Fibroblast of gingiva (primary cell): ENCODE data around the gene TWF2.

Experiments
- DNase-seq: peaks from one replicate; pipeline ENCODE4 v3.0.0-alpha.2; 2011; ENCODE audit warnings: low read depth

The TWF2 gene

DNA sequence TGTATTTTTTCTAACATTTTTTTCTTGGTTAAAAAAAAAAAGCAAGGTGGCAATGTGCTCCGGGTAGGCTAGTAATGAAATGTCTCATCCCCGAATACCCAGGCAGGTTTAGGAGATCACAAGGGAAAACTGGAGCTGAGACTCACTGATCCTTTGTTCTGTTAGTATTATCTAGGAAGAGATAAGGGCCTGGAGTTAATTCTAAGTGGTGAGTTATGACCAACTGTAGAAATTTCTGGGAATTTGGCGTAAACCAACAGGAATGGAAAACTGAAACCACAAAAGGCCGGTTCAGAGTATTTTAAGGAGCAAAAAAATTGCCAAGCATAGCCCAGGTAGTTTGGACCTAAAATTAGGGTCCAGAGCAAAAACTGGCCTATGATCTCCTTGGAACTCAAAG is 19.0 kb upstream of the TWF2 start:
- DNase-seq: no peak

DNA sequence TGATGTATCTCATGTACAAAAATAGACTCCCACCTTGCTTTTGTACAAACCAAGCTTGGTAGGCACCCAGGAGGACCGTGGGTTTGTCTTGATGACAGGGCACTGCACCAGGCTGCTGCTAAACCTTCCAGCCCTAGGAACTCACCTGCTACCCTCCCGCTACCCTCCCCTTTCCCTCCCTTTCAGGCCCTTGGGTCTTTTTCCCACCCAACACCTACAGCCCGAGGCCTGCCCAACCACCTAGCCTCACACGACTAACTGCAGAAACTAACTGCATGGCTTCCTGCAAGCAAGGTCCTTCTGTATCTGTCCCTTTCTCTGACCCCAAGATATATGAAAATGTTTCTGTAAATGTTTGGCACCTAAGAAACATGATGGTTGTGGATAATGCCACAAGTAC is 17.7 kb upstream of the TWF2 start:
- DNase-seq: no peak

DNA sequence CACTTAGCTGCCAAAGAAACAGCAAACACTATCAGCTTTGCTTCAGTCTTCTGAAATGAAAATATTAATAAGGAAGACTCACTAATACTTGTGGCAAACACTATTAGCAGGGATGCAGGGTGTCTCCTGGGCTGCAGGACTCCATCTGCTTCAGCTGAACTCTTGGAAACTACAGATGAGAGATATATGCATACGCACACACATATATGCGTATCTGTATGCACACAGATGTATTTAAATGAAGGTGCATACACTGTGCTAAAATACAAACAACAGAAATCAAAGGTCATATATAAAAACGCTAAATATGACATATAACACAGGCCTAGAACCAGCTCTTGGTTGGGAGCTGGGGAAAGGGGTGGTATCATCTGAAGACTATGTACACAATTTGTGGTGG is 17.2 kb upstream of the TWF2 start:
- DNase-seq: no peak

DNA sequence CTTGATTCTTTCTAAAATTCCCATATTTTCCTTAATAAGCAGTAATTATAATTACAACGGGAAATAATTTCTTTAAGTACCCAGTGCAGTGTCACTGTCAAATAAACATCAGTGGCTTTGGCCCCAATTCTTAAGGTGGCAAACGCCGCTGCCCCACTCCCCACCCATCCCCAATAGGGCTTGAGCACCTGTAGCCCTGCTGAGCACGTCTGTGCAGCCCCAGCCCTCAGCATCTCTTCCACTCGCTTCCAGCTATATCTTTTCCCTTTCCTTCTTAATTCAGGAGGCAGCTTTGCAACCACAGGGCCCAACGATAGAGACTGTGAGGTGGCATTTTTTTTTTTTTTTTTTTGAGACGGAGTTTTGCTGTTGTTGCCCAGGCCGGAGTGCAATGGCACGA is 15.7 kb upstream of the TWF2 start:
- DNase-seq: no peak

DNA sequence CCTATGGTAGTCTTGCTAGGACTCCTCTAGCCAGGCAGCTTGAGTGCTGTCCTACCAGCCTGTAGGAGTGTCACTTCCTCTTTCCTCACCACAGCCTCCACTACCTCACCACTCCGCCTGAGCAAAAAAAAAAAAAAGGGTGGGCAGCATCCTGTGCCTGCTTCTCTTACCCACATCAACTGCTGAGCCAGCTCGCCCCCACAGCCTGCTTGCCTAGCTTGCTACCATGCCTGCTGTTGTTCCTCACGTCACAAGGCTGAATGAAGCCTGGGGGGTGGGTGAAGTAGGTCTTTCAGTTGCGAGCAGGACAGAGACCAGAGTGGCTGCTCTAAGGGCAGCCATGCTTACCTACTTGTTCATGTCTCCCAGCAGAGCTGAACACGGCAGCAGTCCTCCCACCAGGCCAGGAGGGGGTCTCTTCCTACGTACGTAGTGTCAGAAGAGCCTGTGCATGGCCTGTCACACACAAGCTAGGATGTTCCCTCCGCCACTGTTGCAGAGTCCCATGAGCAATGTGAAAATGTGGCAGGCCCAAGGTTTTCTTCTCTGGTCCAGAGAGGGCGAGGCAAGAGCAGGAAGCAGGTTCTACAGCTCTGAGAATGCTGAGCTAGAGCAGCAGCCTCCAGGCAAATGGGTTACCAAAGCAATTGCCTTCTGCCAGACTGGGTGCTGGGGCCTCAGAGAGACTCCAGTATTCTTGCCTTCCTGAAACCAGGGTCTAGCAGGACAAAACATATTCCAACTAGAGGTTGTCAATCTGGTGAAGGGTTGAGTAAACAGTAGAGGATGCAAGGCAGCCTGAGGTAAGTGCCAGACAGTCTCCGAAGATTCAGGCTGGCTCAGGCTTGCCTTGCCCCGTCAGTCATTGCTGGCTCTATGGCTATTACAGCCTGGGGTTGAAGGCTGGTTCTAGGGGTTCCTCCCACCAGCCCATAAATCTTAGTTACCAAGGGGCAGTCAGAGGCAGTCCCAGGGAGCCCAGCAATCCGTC is 14.7 kb upstream of the TWF2 start:
- DNase-seq: no peak

DNA sequence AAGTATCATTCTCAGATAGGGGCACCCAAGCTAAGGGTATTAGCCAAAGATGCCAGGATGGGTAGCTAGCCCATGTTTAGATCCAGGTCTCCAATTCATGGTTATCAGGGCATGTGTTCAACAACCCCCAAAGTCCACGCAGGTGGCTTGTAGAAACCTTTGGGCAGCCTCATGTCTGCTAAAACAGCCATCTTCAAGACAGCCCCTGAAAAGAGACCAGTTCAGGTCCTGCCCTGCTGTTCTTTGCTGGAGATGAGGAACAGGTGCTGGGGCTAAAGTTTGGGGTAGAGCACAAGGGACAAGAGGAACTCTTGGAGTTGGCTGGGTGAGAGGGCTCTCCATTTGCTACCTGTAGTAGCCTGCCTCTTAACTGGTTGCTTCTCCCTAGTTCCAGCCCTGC is 11.2 kb upstream of the TWF2 start:
- no peak for DNase-seq

DNA sequence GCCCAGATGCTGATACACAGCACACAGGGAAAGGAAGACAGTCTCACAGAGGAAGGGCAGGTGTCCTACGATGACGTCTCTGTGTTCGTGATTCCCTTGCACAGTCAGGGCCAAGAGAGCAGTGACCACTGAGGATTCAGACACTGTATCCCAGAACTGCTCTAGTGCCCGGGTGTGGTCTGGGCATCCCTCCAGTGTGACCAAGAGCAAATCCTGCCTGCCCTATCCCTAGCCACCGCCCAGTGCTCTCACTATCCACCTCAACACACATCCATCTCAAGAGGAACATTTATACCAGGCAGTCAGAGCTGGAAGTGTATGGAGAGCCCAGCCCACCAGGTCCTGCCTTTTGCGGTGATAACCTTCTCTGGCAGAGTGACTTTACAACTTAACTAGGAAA is 10.7 kb upstream of the TWF2 start:
- no peak for DNase-seq

DNA sequence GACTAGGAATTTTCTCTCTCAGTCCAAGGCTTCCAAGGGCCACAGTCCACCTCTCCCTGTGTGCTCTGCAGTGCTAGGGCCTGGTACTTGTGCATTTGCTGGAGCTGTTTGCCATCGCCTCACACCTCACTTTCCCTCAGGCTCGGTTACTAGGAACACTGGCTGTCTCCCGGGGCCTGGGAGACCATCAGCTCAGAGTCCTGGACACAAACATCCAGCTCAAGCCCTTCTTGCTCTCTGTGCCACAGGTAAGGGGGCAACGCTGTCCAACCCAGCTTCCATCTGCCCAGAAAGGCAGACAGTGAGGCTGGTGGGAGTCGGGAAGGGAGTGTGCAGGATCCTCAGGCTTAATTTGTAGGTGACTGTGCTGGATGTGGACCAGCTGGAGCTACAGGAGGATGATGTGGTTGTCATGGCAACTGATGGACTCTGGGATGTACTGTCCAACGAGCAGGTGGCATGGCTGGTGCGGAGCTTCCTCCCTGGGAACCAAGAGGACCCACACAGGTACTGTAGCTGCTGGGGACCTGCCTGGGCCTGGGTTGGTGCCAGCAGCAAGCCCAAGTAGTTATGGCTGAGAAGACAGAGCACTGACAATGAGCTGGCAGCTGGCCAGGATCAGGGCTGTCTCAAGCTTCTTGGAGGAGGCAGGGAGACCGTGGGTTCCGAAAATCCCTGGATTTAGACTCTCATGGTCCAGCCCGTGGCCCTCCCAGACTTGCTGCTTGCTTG is 10.0 kb upstream of the TWF2 start:
- DNase-seq: no peak

DNA sequence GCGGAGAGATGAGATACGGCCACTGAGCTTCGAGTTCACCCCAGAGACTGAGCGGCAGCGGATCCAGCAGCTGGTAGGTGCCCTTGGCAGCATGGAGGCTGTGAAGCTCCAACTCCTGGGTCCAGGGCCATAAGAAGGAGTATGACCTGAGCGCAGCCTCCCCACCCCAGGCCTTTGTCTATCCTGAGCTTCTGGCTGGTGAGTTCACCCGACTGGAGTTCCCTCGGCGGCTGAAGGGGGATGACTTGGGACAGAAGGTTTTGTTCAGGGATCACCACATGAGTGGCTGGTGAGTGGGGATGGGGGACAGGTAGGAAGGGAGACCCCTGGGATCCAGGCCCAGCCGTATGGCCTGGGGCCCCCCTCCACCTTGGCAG is 9.2 kb upstream of the TWF2 start:
- DNase-seq: no peak

DNA sequence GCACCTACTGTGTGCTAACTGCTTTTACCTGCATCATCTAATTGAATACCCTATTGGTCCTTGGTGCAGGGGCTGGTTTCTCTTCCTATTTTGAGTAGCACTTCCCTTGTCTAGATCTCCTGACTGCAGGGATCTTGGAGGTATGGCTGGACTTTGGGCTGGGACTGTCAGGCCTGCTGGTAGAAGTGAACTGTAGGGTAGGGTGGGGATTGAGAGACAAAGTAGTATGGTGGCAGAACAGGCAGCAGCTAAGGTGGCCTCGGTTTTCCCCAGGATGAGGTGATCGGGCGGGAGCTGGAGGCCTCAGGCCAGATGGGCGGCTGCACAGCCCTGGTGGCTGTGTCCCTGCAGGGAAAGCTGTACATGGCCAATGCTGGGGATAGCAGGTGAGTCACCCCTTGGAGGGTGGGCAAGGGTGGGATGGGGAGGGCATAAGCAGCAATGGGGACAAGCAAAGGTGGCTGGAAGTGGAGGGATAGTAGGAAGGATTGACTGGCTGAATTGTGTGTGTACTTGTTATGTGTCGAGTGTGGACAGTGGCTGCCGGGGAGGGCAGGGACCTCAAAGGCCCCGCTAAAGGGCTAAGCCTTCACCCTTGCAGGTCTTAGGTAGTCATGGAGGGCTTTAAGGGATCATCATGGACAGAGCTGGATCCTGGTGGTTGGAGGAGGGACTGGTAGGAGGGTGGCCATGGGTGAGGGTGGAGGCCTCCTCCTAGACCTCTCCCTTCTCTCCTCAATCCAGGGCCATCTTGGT is 8.6 kb upstream of the TWF2 start:
- no peak for DNase-seq

DNA sequence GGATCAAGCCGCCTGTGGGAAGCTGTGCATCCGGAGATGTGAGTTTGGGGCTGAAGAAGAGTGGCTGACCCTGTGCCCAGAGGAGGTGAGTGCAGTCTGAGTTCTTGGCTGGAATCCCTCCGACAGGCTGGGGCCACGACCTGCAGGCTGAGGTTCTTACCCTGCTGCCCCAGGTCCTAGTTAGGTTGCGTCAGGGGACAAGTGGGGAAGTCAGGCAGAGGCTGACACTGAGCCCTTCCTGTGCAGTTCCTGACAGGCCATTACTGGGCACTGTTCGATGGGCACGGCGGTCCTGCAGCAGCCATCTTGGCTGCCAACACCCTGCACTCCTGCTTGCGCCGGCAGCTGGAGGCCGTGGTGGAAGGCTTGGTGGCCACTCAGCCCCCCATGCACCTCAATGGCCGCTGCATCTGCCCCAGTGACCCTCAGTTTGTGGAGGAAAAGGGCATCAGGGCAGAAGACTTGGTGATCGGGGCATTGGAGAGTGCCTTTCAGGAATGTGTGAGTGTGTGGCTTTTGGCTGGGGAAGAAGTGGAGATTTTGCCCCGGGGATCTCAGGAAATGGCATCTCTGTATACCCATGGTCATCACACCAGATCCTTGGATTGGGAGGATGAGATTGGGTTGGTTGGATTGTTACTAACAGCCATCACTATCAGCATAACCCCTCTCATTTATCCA is 7.9 kb upstream of the TWF2 start:
- no peak for DNase-seq

DNA sequence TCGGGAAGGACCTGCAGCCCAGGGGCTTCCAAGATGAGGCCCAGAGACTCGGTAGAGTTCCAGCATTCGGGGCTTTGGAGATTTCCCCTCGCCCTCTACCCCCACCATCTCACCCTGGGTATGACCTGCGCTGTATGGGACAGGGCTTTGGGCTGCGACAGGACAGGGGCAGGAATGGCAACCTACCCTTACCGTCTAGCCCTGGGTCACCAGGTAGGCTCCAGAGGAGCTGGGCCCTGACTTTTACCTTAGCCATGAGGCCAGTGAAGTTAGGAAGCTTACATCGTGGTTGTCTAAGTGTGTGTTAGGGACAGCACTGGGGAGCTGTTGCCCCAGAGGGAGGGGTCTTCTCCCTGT is 7.3 kb upstream of the TWF2 start:
- DNase-seq: no peak

DNA sequence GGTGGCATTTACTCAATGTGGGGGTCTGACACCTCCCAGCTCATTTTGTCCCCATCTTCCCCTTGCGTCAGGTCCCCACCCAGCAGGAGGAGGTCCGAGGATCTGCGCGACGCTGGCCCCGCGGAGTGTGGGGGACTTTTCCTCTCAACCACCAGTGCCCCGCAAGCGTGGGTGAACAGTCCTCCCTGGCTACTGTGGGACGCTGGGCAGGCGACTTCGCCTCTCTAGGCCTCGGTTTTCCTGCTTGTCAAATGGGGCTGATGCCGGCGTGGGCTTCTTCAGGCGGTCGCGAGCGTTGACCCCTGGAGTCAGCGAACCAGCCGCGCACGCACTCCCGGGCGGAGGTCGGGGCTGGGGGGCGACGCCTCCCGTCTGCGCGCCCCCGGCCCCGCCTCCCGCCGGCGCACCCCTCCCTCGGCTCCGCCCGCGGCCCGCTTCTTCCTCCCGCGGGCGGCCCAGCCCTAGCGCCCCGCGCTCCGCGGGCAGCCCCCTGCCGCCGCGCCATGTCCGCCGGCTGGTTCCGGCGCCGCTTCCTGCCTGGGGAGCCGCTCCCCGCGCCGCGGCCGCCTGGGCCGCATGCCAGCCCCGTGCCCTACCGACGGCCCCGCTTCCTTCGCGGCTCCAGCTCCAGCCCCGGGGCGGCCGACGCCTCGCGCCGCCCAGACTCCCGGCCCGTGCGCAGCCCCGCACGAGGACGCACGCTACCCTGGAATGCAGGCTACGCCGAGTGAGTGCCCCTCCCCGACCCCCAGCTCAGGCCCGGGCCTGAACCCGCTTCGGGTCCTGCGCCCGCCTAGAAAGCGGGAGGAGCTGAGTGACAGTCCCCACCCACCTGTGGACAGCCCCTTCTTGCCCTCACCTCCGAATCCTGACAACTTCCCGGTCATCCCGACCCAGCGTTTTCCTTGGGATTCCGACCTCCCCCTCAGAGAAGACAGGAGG is 6.6 kb upstream of the TWF2 start, which contains the start of gene PPM1M:
Gene PPM1M, plus strand, starts transcription at position 438 of the 942 bp plus-strand sequence. Its CDS starts 66 bp downstream, at position 504.
- DNase-seq: peak; percentile 40

DNA sequence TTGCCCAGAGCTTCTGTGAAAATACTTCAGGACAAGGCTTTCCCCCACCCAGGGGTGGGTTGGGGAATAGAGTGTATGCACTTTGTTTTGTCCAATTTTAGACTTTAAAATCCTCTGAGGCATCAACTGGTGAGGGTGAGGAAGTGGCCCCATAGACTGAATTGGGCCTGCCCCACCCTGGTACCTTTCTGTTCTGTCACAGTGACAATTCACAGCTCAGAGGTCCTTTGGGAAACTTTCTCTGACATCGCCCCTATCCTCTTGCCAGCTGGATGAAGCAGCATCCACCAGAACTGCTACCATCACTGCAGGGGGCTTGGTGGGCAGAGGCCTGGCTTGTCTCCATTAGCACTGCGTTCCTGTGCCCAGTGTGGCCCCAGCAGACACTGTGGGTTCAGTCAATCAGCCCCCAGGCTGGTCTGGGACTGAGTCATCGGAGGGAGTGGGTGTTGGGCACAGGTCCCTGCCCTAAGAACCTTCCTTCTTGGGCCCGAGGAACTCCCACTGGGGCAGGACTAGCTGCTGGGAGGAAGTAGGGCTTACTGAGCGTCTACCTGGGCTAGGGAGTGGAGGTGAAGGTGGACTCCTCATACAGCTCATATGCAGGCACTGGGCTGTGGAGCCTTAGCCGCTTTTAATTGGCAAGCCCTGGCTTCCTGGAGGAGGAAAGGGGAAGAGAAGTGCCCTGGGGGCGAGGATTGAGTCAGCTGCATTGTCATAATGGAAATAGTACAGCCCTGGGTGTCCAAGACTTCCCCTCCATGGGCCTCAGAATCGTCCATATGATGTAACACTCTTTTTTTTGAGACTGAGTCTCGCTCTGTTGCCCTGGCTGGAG is 5.1 kb upstream of the TWF2 start:
- peak; percentile 36 for DNase-seq

DNA sequence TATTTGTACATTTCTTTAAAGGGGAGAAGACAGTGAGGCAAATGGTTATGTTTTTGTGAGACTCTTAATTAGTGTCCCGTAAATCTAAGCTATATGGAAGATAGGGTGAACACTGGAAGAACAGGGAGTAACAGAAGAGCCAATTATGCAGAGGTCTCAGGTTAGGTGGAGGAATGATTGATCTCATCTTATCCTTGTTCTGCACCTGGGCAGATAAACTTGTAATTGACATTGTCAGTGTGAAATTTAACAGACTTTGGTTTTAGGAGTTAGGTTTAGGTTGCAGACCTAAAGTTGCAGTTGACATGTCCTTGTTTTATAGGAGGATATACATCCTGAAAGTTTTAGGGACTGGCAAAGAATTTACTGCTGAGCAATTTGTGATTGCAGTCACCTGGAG is 3.1 kb upstream of the TWF2 start:
- DNase-seq: no peak

DNA sequence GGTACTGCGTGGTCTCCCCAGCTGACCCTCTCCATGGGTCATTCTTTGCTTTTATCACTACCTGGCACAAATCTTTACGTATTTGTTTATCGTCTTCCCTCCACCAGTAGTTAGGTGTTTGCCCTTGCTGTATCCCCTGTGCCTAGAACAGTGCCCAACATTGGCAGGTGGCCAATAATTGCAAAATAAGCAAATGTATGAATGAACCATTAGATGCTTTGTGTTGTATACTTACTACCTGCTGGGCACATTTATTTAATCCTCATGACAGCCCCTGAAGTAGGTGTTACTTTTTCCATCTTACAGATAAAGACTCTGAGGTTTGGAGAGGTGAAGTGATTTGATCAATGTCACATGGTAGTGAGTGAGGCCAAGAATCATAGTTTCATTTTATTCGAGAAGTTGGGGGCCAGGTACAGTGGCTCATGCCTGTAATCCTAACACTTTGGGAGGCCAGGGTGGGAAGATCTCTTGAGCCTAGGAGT is 2.0 kb upstream of the TWF2 start:
- DNase-seq: no peak

DNA sequence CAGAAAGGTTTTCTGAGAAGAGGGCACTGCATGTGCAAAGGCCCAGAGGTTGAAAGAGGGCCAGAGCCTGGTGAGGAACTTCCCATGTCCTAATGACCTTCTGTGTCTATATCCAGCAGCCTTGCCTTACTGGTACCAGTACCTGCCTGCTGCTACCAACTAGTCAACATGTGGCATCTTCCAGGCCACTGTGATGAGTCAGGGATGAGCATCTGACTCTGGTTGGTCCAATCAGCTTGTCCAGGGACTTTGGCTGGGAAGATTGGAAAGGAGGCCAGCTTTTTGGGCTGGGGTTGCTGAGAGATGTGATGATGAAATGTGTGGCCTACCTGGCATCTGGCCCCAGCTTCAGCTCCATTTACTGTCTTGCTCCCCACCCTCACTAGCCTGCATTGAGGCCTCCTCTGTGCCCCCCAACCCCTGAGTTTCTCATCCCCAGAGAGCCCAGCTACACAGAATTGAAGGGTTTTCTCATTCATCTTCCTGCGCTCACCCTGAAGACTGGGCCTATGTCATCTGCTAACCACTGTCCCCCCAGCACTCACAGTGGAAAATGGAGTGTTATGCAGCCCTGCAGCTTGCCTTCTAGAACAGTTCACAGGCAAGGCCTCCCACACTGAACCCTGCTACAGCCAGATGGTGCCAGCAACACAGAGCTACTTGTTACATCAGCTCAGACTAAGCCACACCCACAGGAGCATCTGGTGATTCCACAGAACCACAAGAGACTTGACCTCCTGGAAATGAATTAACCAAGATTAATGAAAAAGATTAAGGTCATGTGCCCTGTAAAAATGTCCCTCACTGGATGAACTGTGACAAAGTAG is 1.3 kb upstream of the TWF2 start:
- DNase-seq: peak; percentile 96

DNA sequence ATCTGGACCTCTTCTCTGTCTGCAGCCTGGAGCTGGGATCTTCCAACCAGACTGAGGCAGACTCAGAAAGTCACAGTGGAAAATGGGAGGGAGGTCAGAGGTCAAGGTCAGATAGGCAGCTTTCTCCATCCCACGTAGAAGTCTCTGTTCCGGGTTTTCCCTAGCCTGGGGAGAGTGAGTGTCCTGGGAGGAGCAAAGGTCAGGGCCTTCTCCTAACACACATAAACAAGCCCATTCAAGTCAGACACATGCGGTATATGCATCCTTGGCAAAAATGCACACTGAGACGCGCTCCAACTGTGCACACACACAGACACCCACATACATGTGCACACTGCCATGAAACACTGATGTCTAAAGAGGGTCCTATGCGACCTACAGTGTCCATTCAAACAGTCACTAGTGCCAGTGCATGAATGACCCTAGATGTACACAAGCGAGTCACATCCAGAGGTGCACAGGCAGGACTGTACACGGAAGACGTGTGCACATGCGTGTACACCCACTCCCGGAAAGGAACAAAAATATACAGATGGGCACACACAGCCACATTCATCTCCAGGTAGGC is 681 bp downstream of the TWF2 start:
- DNase-seq: no peak
